Frontal cortex (tissue), 4 donors: ENCODE results near the gene HCK. TPM values are rescaled to one million over a fixed set of nuclear protein-coding genes. Genes with fewer than 3 reads are reported as not detected.

Experiments used
- DNase-seq, 2 donors: peaks; one replicate each; pipeline ENCODE4 v3.0.0; 2012; ENCODE audit warnings: low spot score in 2 of 2
- FAIRE-seq: peaks from 2 replicates; lab custom pipeline; 2012; peaks lifted over from hg19 to GRCh38; lab: Jason Lieb, UNC
- small RNA-seq: library from RNA; depleted of rRNA; stranded (forward); fragments of <200 nt; gene quantifications from one replicate; pipeline ENCODE3, GENCODE V24; 2014
- total RNA-seq: library from RNA; depleted of rRNA; stranded (reverse); fragments of >200 nt; gene quantifications from one replicate; pipeline ENCODE4 v1.2.3, GENCODE V29; 2014
- donor health status: control.
- donor health status: control.
- donor health status: control.

HCK gene
- total RNA-seq, 1 donor from 2014 or later: 2.9 TPM

DNA sequence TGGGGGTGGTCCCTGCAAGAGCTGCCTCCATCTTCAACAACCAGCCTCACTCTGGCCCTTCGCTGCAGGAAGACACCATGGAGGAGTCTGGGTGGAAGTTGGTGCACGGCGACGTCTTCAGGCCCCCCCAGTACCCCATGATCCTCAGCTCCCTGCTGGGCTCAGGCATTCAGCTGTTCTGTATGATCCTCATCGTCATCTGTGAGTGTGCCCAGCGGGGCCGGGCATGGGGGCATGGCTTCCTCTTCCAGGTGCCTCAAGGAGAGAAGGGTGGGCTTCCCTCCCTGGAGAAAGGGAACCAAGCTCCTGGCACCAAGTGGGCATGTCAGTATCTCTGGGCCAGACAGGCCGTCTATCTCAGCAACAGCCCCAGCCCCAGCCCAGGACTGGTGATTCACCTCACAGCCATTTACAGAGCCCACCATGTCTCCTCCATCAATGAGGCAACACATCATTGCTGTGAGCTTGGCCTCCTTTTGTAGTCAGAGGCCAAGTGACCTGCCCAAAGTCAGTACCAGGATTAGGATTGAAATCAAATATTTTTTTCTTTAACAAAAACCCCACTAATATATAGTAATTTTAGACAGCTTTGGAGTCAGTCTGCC lies 97.6 kb downstream of the HCK start:
- FAIRE-seq (no peak), DNase-seq (no peak)

- no peak for FAIRE-seq
- no peak for DNase-seq
Measured at GRCh38 chr20:32150291-32150848, 98.3 kb downstream of the HCK start.

Small RNAs within 50 kb of the gene (small RNA-seq; reads per million reads assigned to genes)
- gene RNA5SP481 (0.10 reads per million), gene RNA5SP482 (not detected)

Other genes with a start within 250 kb of the HCK start
- 0.82 TPM for gene MYLK2, start 232.9 kb upstream of the HCK start, total RNA-seq
- 0.82 TPM for gene FOXS1, start 206.6 kb upstream of the HCK start, total RNA-seq
- 9.8 TPM for gene DUSP15, start 181.7 kb upstream of the HCK start, total RNA-seq
- 1.2 TPM for gene TTLL9, start 181.6 kb upstream of the HCK start, total RNA-seq
- 6.9 TPM for gene PDRG1, start 100.2 kb upstream of the HCK start, total RNA-seq
- 9.8 TPM for gene XKR7, start 84.1 kb upstream of the HCK start, total RNA-seq
- gene CCM2L, start 41.8 kb upstream of the HCK start, total RNA-seq: 2.9 TPM
- gene TM9SF4, start 57.5 kb downstream of the HCK start, total RNA-seq: 13.5 TPM
- gene PLAGL2, start 155.5 kb downstream of the HCK start, total RNA-seq: 1.2 TPM
- 14.7 TPM for gene POFUT1, start 155.6 kb downstream of the HCK start, total RNA-seq
- gene KIF3B, start 225.4 kb downstream of the HCK start, total RNA-seq: 89.3 TPM